ENCODE data around the gene ARID4A.
"Not testable (repeated sequence)": the region's sequence is repeated elsewhere in the genome, so short reads cannot be mapped to it uniquely, and the experiment has no call there.

Gene ARID4A

GRCh38 chr14:58298477-58299400 lies at the start of gene ARID4A:
ARID4A (plus strand) TSS chr14:58298555; CDS start chr14:58299855, 1,300 bp downstream.
- peak; percentile 72 for DNase-seq

- DNase-seq: no peak
These were observed 48.7 kb upstream of the ARID4A start for GRCh38 chr14:58249611-58250010.

- no peak for DNase-seq
These were observed 40.2 kb upstream of the ARID4A start for GRCh38 chr14:58258156-58258555.

- not testable (repeated sequence) for DNase-seq
These were observed 36.4 kb upstream of the ARID4A start for GRCh38 chr14:58262005-58262404.

- no peak for DNase-seq
These were observed 33.0 kb upstream of the ARID4A start for GRCh38 chr14:58265401-58265800.

- DNase-seq: no peak
These were observed 27.7 kb upstream of the ARID4A start for GRCh38 chr14:58270628-58271027.

- no peak for DNase-seq
These were observed 25.6 kb upstream of the ARID4A start for GRCh38 chr14:58272588-58273372.

GRCh38 chr14:58274881-58275280 lies 23.5 kb upstream of the ARID4A start:
- DNase-seq: no peak

GRCh38 chr14:58275527-58276190 lies 22.7 kb upstream of the ARID4A start:
- DNase-seq: no peak

- DNase-seq: no peak
These were observed 22.1 kb upstream of the ARID4A start for GRCh38 chr14:58276208-58276607.

- no peak for DNase-seq
These were observed 20.2 kb upstream of the ARID4A start for GRCh38 chr14:58278177-58278576.

GRCh38 chr14:58280954-58281787 lies 17.2 kb upstream of the ARID4A start:
- DNase-seq: no peak

GRCh38 chr14:58281969-58282368 lies 16.4 kb upstream of the ARID4A start:
- DNase-seq: no peak

- no peak for DNase-seq
These were observed 15.3 kb upstream of the ARID4A start for GRCh38 chr14:58282925-58283593.

- DNase-seq: no peak
These were observed 14.6 kb upstream of the ARID4A start for GRCh38 chr14:58283730-58284129.

GRCh38 chr14:58285132-58285531 lies 13.2 kb upstream of the ARID4A start:
- DNase-seq: no peak

- DNase-seq: no peak
These were observed 10.7 kb upstream of the ARID4A start for GRCh38 chr14:58287607-58288042.

GRCh38 chr14:58288106-58288792 lies 10.1 kb upstream of the ARID4A start:
- no peak for DNase-seq

- no peak for DNase-seq
These were observed 6.7 kb upstream of the ARID4A start for GRCh38 chr14:58291646-58292045.

GRCh38 chr14:58292187-58292586 lies 6.2 kb upstream of the ARID4A start:
- no peak for DNase-seq

- DNase-seq: no peak
These were observed 4.2 kb upstream of the ARID4A start for GRCh38 chr14:58294201-58294600.
